Uterus (tissue), 2 donors: ENCODE results near the gene C1QTNF6.

Experiments used
- CTCF ChIP-seq, 4 experiments: fragments of 200-600 bp in 2 of 4; fragments of 450-650 bp in 2 of 4; sonication (generic) in 2 of 4; IDR thresholded peaks; one replicate each; pipeline ENCODE4 v1.5.1; 2016 to 2019; ENCODE audit warnings: antibody characterized with exemption in 4 of 4, mild to moderate bottlenecking in 2 of 4, moderate library complexity in 1 of 4
- POLR2A ChIP-seq, 2 donors: fragments of 450-650 bp; IDR thresholded peaks; one replicate each; pipeline ENCODE4 v1.6.1; 2016; ENCODE audit warnings: antibody characterized with exemption in 2 of 2, mild to moderate bottlenecking in 1 of 2, moderate library complexity in 1 of 2

GRCh38 chr22:37210041-37210803, 22.2 kb upstream of the C1QTNF6 start:
- TF ChIP-seq CTCF (IDR thresholded peaks at IDR 0.05) (no peak), POLR2A (IDR thresholded peaks at IDR 0.05) (no peak)
